Measurements from ENCODE around the gene FBXL19. TPM values are rescaled to one million over a fixed set of nuclear protein-coding genes. Genes with fewer than 3 reads are reported as not detected.

Gene FBXL19
- total and polyA plus RNA-seq, 2 of the 13 experiments (the other 11 are each of a cell fraction or from before 2014, with no cell fraction given) = 6.0 to 13.7 TPM

- TF ChIP-seq, protein P1, sequence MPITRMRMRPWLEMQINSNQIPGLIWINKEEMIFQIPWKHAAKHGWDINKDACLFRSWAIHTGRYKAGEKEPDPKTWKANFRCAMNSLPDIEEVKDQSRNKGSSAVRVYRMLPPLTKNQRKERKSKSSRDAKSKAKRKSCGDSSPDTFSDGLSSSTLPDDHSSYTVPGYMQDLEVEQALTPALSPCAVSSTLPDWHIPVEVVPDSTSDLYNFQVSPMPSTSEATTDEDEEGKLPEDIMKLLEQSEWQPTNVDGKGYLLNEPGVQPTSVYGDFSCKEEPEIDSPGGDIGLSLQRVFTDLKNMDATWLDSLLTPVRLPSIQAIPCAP (CRISPR knock-in tag; IDR thresholded peaks at IDR 0.05; ENCODE audit: low read depth) = 0 out of 2 replicates have a peak, but pooled peaks have one; percentile 20
- peak; percentile 89 for TF ChIP-seq PPARG (CRISPR knock-in tag; conservative IDR thresholded peaks at IDR 0.05)
- TF ChIP-seq ZNF720 (CRISPR knock-in tag; IDR thresholded peaks at IDR 0.05) = peak; percentile 65; the same call in 1 of the 2 replicates
- TF ChIP-seq YEATS2 (CRISPR knock-in tag; IDR thresholded peaks at IDR 0.05; ENCODE audit: borderline replicate concordance) = no peak
- TF ChIP-seq ZBTB43 (CRISPR knock-in tag; conservative IDR thresholded peaks at IDR 0.05) = no peak
- no peak for TF ChIP-seq ZNF841 (CRISPR knock-in tag; IDR thresholded peaks at IDR 0.05; ENCODE audit: borderline replicate concordance)
- TF ChIP-seq ERF (CRISPR knock-in tag; IDR thresholded peaks at IDR 0.05) = 0 out of 2 replicates have a peak, but pooled peaks have one; percentile 44
- TF ChIP-seq STAT5B (CRISPR knock-in tag; IDR thresholded peaks at IDR 0.05) = no peak
- TF ChIP-seq HNRNPL (IDR thresholded peaks at IDR 0.05; ENCODE audit: low read depth, low read length) = peak; percentile 94
- no peak for TF ChIP-seq ZNF337 (CRISPR knock-in tag; IDR thresholded peaks at IDR 0.05; ENCODE audit: borderline replicate concordance, low read depth)
- TF ChIP-seq JUN (CRISPR knock-in tag; IDR thresholded peaks at IDR 0.05) = peak; percentile 36; the same call in 1 of the 2 replicates
- no peak for TF ChIP-seq ONECUT2 (CRISPR knock-in tag; IDR thresholded peaks at IDR 0.05)
- TF ChIP-seq MAFF (IDR thresholded peaks at IDR 0.05; ENCODE audit: low read depth, low read length) = no peak
- TF ChIP-seq, protein P2, sequence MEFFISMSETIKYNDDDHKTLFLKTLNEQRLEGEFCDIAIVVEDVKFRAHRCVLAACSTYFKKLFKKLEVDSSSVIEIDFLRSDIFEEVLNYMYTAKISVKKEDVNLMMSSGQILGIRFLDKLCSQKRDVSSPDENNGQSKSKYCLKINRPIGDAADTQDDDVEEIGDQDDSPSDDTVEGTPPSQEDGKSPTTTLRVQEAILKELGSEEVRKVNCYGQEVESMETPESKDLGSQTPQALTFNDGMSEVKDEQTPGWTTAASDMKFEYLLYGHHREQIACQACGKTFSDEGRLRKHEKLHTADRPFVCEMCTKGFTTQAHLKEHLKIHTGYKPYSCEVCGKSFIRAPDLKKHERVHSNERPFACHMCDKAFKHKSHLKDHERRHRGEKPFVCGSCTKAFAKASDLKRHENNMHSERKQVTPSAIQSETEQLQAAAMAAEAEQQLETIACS (CRISPR knock-in tag; IDR thresholded peaks at IDR 0.05) = no peak
- TF ChIP-seq ZNF556 (CRISPR knock-in tag; IDR thresholded peaks at IDR 0.05; ENCODE audit: borderline replicate concordance) = 0 out of 2 replicates have a peak, but pooled peaks have one; percentile 47
- TF ChIP-seq ZFP1 (CRISPR knock-in tag; IDR thresholded peaks at IDR 0.05) = no peak
- no peak for TF ChIP-seq ZNF567 (CRISPR knock-in tag; IDR thresholded peaks at IDR 0.05; ENCODE audit: borderline replicate concordance)
- TF ChIP-seq, protein P3, sequence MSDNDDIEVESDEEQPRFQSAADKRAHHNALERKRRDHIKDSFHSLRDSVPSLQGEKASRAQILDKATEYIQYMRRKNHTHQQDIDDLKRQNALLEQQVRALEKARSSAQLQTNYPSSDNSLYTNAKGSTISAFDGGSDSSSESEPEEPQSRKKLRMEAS (IDR thresholded peaks at IDR 0.05) = no peak
- no peak for TF ChIP-seq ZNF253 (CRISPR knock-in tag; IDR thresholded peaks at IDR 0.05; ENCODE audit: borderline replicate concordance)
- no peak for TF ChIP-seq ZNF256 (CRISPR knock-in tag; conservative IDR thresholded peaks at IDR 0.05)
- TF ChIP-seq ATF7-NPFF (CRISPR knock-in tag; IDR thresholded peaks at IDR 0.05; ENCODE audit: low read depth) = peak; percentile 42; the same call in 1 of the 2 replicates
- TF ChIP-seq ZNF543 (CRISPR knock-in tag; IDR thresholded peaks at IDR 0.05) = peak; percentile 65; the same call in 1 of the 2 replicates
- no peak for TF ChIP-seq ZBTB21 (CRISPR knock-in tag; IDR thresholded peaks at IDR 0.05)
Observed at GRCh38 chr16:30953511-30954124, 30.2 kb downstream of the FBXL19 start (continued).

Data from HepG2 (cell line).